HepG2 (cell line): ENCODE data around the gene DNMT3L. TPM values are rescaled to one million over a fixed set of nuclear protein-coding genes. Genes with fewer than 3 reads are reported as not detected.
"Not testable (repeated sequence)": the region's sequence is repeated elsewhere in the genome, so short reads cannot be mapped to it uniquely, and the experiment has no call there.

Source experiments
- ATAC-seq: fragments of 200-7000 bp; cut with Tn5 transposase; 3 replicates; pipeline ENCODE4 v1.9.1; 2020; ENCODE audit warnings: mild to moderate bottlenecking, moderate library complexity
- BruUV-seq: library from RNA; stranded (reverse); fragments of 400-500 nt; replicated peaks from 2 replicates; lab custom pipeline; 2021; lab: Mats Ljungman, UMichigan
- CTCF ChIA-PET: fragments of 300-600 bp; formaldehyde crosslinking; extraction: SDS; loops from one replicate; lab custom pipeline; 2021; ENCODE audit warnings: low total read pairs, inconsistent platforms, low intra/inter-chr PET ratio; lab: Yijun Ruan, JAX
- POLR2A ChIA-PET: fragments of 350-600 bp; sonication (Branson Sonifier 250); formaldehyde crosslinking; loops from one replicate; lab custom pipeline; 2020; ENCODE audit warnings: antibody characterized with exemption, inconsistent platforms; lab: Yijun Ruan, JAX
- DNase-seq: peaks from one replicate; pipeline ENCODE4 v3.0.0-alpha.2; 2015; ENCODE audit warnings: low spot score
- FAIRE-seq: peaks from 3 replicates; lab custom pipeline; 2011; peaks lifted over from hg19 to GRCh38; lab: Jason Lieb, UNC
- H2AFZ ChIP-seq: one replicate; pipeline ENCODE4 v1.6.1; 2011; ENCODE audit warnings: low read length, inconsistent platforms
- H3K27ac ChIP-seq: fragments of 300-600 bp; 3 replicates; pipeline ENCODE4 v1.8.0; 2011; ENCODE audit warnings: mixed run types, mild to moderate bottlenecking, mixed read lengths, low read length, inconsistent platforms; ENCODE audit not compliant: insufficient read depth; ENCODE audit errors: extremely low read length
- H3K27me3 ChIP-seq, 2 experiments: fragments of 200-600 bp in 1 of 2; 2 replicates in 1 of 2; 3 replicates in 1 of 2; pipeline versions ENCODE4 v1.6.0 to v1.8.0; 2011; ENCODE audit warnings: low read length in 2 of 2, mild to moderate bottlenecking in 2 of 2, moderate library complexity in 2 of 2, inconsistent platforms in 1 of 2; ENCODE audit not compliant: insufficient read depth in 2 of 2, control insufficient read depth in 1 of 2
- H3K36me3 ChIP-seq, 2 experiments: fragments of 200-600 bp in 1 of 2; replicated peaks in 1 of 2; 2 replicates in 1 of 2; 3 replicates in 1 of 2; pipeline versions ENCODE4 v1.5.1 to v1.8.0; 2011; ENCODE audit warnings: low read length in 2 of 2, inconsistent platforms in 1 of 2; ENCODE audit not compliant: insufficient read depth in 2 of 2, control insufficient read depth in 1 of 2
- H3K4me1 ChIP-seq: 2 replicates; pipeline ENCODE4 v1.5.1; 2012; ENCODE audit warnings: low read length, inconsistent platforms; ENCODE audit not compliant: insufficient read depth
- H3K4me2 ChIP-seq: 2 replicates; pipeline ENCODE4 v1.6.0; 2011; ENCODE audit warnings: low read depth, low read length, inconsistent platforms
- H3K4me3 ChIP-seq, 3 experiments: fragments of 200-600 bp in 1 of 3; sonication (generic), shearing (Covaris generic) in 1 of 3; replicated peaks in 1 of 3; 2 replicates each; pipeline ENCODE4 v1.5.1; 2011 to 2016; ENCODE audit warnings: low read length in 3 of 3, inconsistent platforms in 2 of 3, low read depth in 2 of 3, mild to moderate bottlenecking in 2 of 3, control low read depth in 1 of 3, mixed read lengths in 1 of 3; ENCODE audit not compliant: insufficient read depth in 1 of 3
- H3K79me2 ChIP-seq: one replicate; pipeline ENCODE4 v1.6.1; 2011; ENCODE audit warnings: low read length, inconsistent platforms; ENCODE audit not compliant: insufficient read depth
- H3K9ac ChIP-seq: 2 replicates; pipeline ENCODE4 v1.6.0; 2011; ENCODE audit warnings: mild to moderate bottlenecking, low read depth, low read length, inconsistent platforms; ENCODE audit not compliant: insufficient read depth
- H3K9me3 ChIP-seq: 2 replicates; pipeline ENCODE4 v1.5.1; 2012; ENCODE audit warnings: mild to moderate bottlenecking, low read length
- H4K20me1 ChIP-seq: 2 replicates; pipeline ENCODE4 v1.6.0; 2011; ENCODE audit warnings: inconsistent platforms, mild to moderate bottlenecking, low read length, moderate library complexity; ENCODE audit not compliant: insufficient read depth
- WGBS: methylation state at CpG from one replicate; pipeline ENCODE4 v1.1.6; 2017; ENCODE audit warnings: low lambda C conversion rate; 5-methylcytosine and 5-hydroxymethylcytosine counted together
- in situ Hi-C: cut with HindIII; loops from 2 replicates; pipeline ENCODE4 v1.10.0; 2017; ENCODE audit warnings: low pct_unique_long_range_greater_than_20kb; ENCODE audit not compliant: extremely low pct_ligation_motif_present
- intact Hi-C: fragments of 100-400 bp; cut with micrococcal nuclease; formaldehyde crosslinking; loops from one replicate; pipeline ENCODE4 v1.10.0; 2022; ENCODE audit not compliant: unreplicated experiment
- polyA plus RNA-seq, 8 experiments: library from polyadenylated mRNA; depleted of rRNA in 3 of 8; stranded (reverse) in 7 of 8; unstranded in 1 of 8; fragments of >200 nt; fragmentation: Illumina TruSeq in 4 of 8; extraction: Trizol in 4 of 8; gene quantifications; 2 replicates each; pipeline versions ENCODE4 v1.2.1 to v1.2.3, GENCODE V29; 2011 to 2016; ENCODE audit warnings: low read depth in 4 of 8, missing spikeins in 1 of 8, mixed read lengths in 1 of 8; ENCODE audit not compliant: insufficient read depth in 1 of 8
- total RNA-seq, 5 experiments: library from RNA; depleted of rRNA; stranded (reverse); fragments of >200 nt; fragmentation: Illumina TruSeq; extraction: Trizol; gene quantifications; 2 replicates each; pipeline ENCODE4 v1.2.3, GENCODE V29; 2016; ENCODE audit warnings: low read depth in 1 of 5

Gene DNMT3L
- total and polyA plus RNA-seq, 2 of the 13 experiments (the other 11 are each of a cell fraction or from before 2014, with no cell fraction given), result 0.75 to 1.7 TPM

DNA sequence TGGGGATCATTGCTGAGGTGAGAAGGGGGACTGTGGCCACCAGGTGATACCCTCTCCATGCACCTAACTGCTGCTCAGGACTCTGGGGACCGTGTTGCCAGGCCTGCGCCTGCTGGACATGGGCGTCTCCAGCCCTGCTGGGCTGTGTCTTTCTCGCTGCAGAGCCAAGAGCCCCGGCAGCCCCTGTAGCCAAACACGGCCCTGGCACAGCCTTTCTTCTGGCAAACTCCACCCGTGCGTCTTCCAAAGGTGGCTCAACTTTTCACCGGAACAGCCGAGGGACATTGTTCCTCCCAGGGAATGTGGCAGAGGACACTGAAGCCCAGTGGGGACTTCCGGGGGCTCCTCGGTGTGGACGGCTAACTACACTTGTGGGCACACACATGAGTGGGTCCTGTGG lies 33.6 kb downstream of the DNMT3L start:
- BruUV-seq, CTCF ChIA-PET: not testable (repeated sequence)

DNA sequence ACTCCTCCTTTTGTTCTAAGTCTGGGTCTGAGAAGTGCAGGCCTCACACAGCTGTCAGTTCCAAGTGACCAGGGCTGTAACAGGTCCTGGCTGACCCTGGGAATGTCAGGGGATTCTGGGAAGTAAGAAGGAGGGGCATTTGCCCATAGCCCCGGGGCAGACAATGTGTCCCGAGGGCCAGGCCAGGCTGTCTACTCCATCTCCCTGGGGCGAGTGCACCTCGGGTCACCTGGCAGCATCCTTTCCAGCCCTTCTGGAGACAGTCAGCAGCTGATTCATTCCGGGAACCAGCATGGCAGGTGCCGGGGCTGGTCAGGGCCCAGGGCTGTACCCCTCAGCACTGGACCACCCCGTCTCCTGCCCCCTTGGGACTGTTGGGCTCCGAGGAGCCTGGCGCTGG lies 34.1 kb downstream of the DNMT3L start:
- H3K4me2 ChIP-seq, H3K4me1 ChIP-seq, in situ Hi-C loops, H2AFZ ChIP-seq, POLR2A ChIA-PET, FAIRE-seq, H3K27me3 ChIP-seq, H3K4me3 ChIP-seq, H3K9ac ChIP-seq, CTCF ChIA-PET, H3K79me2 ChIP-seq, H3K9me3 ChIP-seq, H3K36me3 ChIP-seq, ATAC-seq, DNase-seq, H3K27ac ChIP-seq, BruUV-seq, H4K20me1 ChIP-seq, intact Hi-C loops: not testable (repeated sequence)
- WGBS, result no CpG with 5 or more reads among the region's 9 CpGs

More for the DNA sequence above, 33.6 kb downstream of the DNMT3L start:
- H3K36me3 ChIP-seq, H3K4me3 ChIP-seq, H4K20me1 ChIP-seq, POLR2A ChIA-PET, H2AFZ ChIP-seq, H3K79me2 ChIP-seq, ATAC-seq, intact Hi-C loops, H3K27me3 ChIP-seq, in situ Hi-C loops, H3K27ac ChIP-seq, H3K4me2 ChIP-seq, FAIRE-seq, H3K4me1 ChIP-seq, DNase-seq, H3K9ac ChIP-seq, H3K9me3 ChIP-seq: not testable (repeated sequence)
- WGBS, result no CpG with 5 or more reads among the region's 13 CpGs

DNA sequence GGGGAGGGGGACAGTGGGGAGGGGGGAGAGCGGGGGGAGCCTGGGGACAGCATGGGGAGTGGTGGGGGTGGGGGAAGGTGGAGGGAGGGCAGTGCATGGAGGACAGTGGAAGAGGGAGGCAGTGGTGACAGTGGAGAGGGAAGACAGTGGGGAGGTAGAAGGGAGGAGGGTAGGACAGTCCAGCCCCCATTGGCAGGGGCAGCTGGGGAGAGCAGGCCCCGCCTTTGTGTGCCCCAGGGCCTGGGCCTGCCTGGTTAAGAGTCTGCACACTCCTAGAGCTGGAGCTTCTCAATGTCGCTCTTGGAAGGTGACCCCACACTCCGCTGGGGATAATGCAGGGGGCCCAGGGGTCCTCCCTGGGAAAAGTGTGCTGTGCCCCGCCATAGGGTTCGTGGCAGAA lies 36.1 kb downstream of the DNMT3L start:
- POLR2A ChIA-PET, H4K20me1 ChIP-seq, intact Hi-C loops, DNase-seq, H3K9ac ChIP-seq, H3K36me3 ChIP-seq, H3K27ac ChIP-seq, CTCF ChIA-PET, H2AFZ ChIP-seq, H3K4me2 ChIP-seq, H3K27me3 ChIP-seq, in situ Hi-C loops, H3K4me3 ChIP-seq, H3K9me3 ChIP-seq, H3K79me2 ChIP-seq, FAIRE-seq, H3K4me1 ChIP-seq, BruUV-seq, ATAC-seq: not testable (repeated sequence)
- no CpG with 5 or more reads among the region's 6 CpGs for WGBS

DNA sequence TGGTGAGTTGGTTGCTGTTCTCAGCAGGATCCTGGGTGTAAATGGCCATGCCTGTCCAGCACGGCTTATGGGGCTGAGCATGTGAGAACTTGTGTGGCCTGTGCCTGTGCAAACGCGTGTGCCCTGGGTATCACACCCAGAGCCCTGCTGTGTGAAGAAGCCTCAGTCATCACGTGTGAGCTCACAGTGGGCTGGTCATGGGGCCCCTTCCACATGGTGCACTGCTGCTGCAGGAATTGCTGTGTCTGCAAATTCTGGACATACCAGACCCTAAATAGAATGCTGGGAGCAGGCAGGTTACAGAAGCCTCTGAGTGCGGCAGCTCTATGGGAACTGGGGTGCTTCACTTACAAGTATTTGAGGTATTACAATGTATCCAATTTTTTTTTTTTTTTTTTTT lies 38.4 kb downstream of the DNMT3L start:
- BruUV-seq, CTCF ChIA-PET, H3K4me3 ChIP-seq, H2AFZ ChIP-seq, H3K9me3 ChIP-seq, H3K27me3 ChIP-seq, H3K9ac ChIP-seq, in situ Hi-C loops, H3K27ac ChIP-seq, POLR2A ChIA-PET, DNase-seq, H3K4me1 ChIP-seq, H3K36me3 ChIP-seq, H3K79me2 ChIP-seq, intact Hi-C loops, FAIRE-seq, H4K20me1 ChIP-seq, H3K4me2 ChIP-seq: not testable (repeated sequence)
- WGBS, result no CpG with 5 or more reads among the region's 5 CpGs
- ATAC-seq, result peak; percentile 37
